ENCODE measurements around the gene RAB30. TPM values are rescaled to one million over a fixed set of nuclear protein-coding genes. Genes with fewer than 3 reads are reported as not detected.

RAB30 gene
- 10 to 100 TPM; 20.2 to 29.4 (median 22.0) TPM for total RNA-seq
- 1 to 10 TPM; 2.5 to 5.3 TPM for polyA plus RNA-seq
- long read RNA-seq, donor 1, partial matches to known transcripts: 0 of 10 reads
- long read RNA-seq, donor 1, other reads (novel, unspliced or antisense): 8 of 10 reads
- long read RNA-seq, donor 2, full-length matches to known transcripts: 9 of 21 reads
- long read RNA-seq, donor 2, partial matches to known transcripts: 1 of 21 reads
- long read RNA-seq, donor 2, other reads (novel, unspliced or antisense): 11 of 21 reads
- long read RNA-seq, donor 3, partial matches to known transcripts: 0 of 14 reads
- long read RNA-seq, donor 3, other reads (novel, unspliced or antisense): 10 of 14 reads

- Histone ChIP-seq H3K9me3 (no peaks in the 10 kb centered on the region), H3K4me1 (peaks cover 2 to 65% (median 48%) of the 10 kb centered on the region in 9 donors), H3K4me3 (peak within 1 kb of the TSS; percentile 60 to 89 (median 74)), H3K36me3 (peaks cover 0 to 34% (median 3%) of the 10 kb centered on the region in 9 donors), H3K27me3 (peaks cover 0 to 12% (median 0%) of the 10 kb centered on the region in 7 donors), H3K27ac (peak within 1 kb of the TSS; percentile 71 to 95 (median 92))
- no peak for TF ChIP-seq CTCF (IDR thresholded peaks at IDR 0.05)
- ATAC-seq (peak; percentile 97 to 99 (median 98)), DNase-seq (peak; percentile 87 to 99)
- intact Hi-C loops (cut with DNase I): loop anchor here in 9 of 10 donors (1.0 to 10.0 kb wide), 17 partner anchors 37 to 213 kb away; partner anchors contain the start of genes PCF11 (in 7 of the 9), DDIAS (in 6 of the 9), PRCP (in 6 of the 9) and ANKRD42 (in 2 of the 9)
- WGBS, 2 donors: 1% methylated on average over 35 of the region's 35 CpGs
Measured at GRCh38 chr11:83071567-83072349, at the start of gene RAB30. TSS of gene RAB30 (minus strand) at chr11:83071897. CDS start at chr11:82997316, 74,581 bp downstream.

GRCh38 chr11:83120327-83120726, 48.6 kb upstream of the RAB30 start:
- H3K4me1 ChIP-seq: peaks cover 0 to 15% (median 2%) of the 10 kb centered on the region in 9 donors
- H3K27me3 ChIP-seq: no peaks in the 10 kb centered on the region
- TF ChIP-seq CTCF (IDR thresholded peaks at IDR 0.05): no peak
- ATAC-seq (no peak), DNase-seq (no peak)
- no peak overlapping the region for H3K4me3 ChIP-seq
- intact Hi-C loops (cut with DNase I): no loop called here
- H3K9me3 ChIP-seq: no peaks in the 10 kb centered on the region
- no peaks in the 10 kb centered on the region for H3K36me3 ChIP-seq
- H3K27ac ChIP-seq: no peak overlapping the region

GRCh38 chr11:83119216-83119615, 47.5 kb upstream of the RAB30 start:
- Histone ChIP-seq H3K27ac (no peak overlapping the region), H3K36me3 (no peaks in the 10 kb centered on the region), H3K9me3 (no peaks in the 10 kb centered on the region), H3K4me3 (no peak overlapping the region), H3K27me3 (no peaks in the 10 kb centered on the region), H3K4me1 (peaks cover 0 to 15% (median 0%) of the 10 kb centered on the region in 9 donors)
- no peak for TF ChIP-seq CTCF (IDR thresholded peaks at IDR 0.05)
- intact Hi-C loops (cut with DNase I): no loop called here
- DNase-seq (no peak), ATAC-seq (no peak)
- 75 to 84% methylated on average over 3 of the region's 3 CpGs for WGBS, 2 donors

- Histone ChIP-seq H3K36me3 (no peaks in the 10 kb centered on the region), H3K27ac (no peak overlapping the region), H3K27me3 (no peaks in the 10 kb centered on the region), H3K4me3 (no peak overlapping the region), H3K4me1 (peaks cover 0 to 15% (median 0%) of the 10 kb centered on the region in 9 donors), H3K9me3 (no peaks in the 10 kb centered on the region)
- no peak for DNase-seq
- intact Hi-C loops (cut with DNase I): no loop called here
- no peak for ATAC-seq
- TF ChIP-seq CTCF (IDR thresholded peaks at IDR 0.05): no peak
Measured at GRCh38 chr11:83118814-83119213, 47.1 kb upstream of the RAB30 start.

Measured in heart right ventricle (tissue), 16 donors.